NCI-H345 (cell line): ENCODE results near the gene DPP10.
A peak's percentile ranks its signal among the peaks of the same experiment; 100 is the strongest.

Experiments
- DNase-seq: peaks from one replicate; lab custom pipeline; 2025; lab: John Stamatoyannopoulos, UW

The DPP10 gene

GRCh38 chr2:114609203-114609602 is 166.8 kb downstream of the DPP10 start:
- DNase-seq, result no peak

GRCh38 chr2:114609801-114610200 is 167.4 kb downstream of the DPP10 start:
- DNase-seq, result peak; percentile 23

- DNase-seq, result no peak
Measured at GRCh38 chr2:114610677-114611076, 168.2 kb downstream of the DPP10 start.

GRCh38 chr2:114614592-114614991 is 172.2 kb downstream of the DPP10 start:
- no peak for DNase-seq

GRCh38 chr2:114628481-114628880 is 186.0 kb downstream of the DPP10 start:
- DNase-seq, result no peak

GRCh38 chr2:114631146-114631545 is 188.7 kb downstream of the DPP10 start:
- DNase-seq, result no peak

- DNase-seq, result no peak
Measured at GRCh38 chr2:114642166-114642770, 199.8 kb downstream of the DPP10 start.

- DNase-seq, result no peak
Measured at GRCh38 chr2:114642988-114643553, 200.6 kb downstream of the DPP10 start.

GRCh38 chr2:114651933-114652332 is 209.5 kb downstream of the DPP10 start:
- DNase-seq, result no peak

GRCh38 chr2:114659880-114660279 is 217.4 kb downstream of the DPP10 start:
- no peak for DNase-seq

- DNase-seq, result no peak
Measured at GRCh38 chr2:114661971-114662939, 219.8 kb downstream of the DPP10 start.

- no peak for DNase-seq
Measured at GRCh38 chr2:114668415-114668814, 226.0 kb downstream of the DPP10 start.

- no peak for DNase-seq
Measured at GRCh38 chr2:114683251-114683650, 240.8 kb downstream of the DPP10 start.

GRCh38 chr2:114684403-114684802 is 242.0 kb downstream of the DPP10 start:
- no peak for DNase-seq

GRCh38 chr2:114685102-114685501 is 242.7 kb downstream of the DPP10 start:
- no peak for DNase-seq

- DNase-seq, result no peak
Measured at GRCh38 chr2:114688241-114688640, 245.8 kb downstream of the DPP10 start.

- DNase-seq, result no peak
Measured at GRCh38 chr2:114698520-114698919, 256.1 kb downstream of the DPP10 start.

GRCh38 chr2:114699423-114699944 is 257.0 kb downstream of the DPP10 start:
- DNase-seq, result no peak

GRCh38 chr2:114700440-114700839 is 258.0 kb downstream of the DPP10 start:
- no peak for DNase-seq

- no peak for DNase-seq
Measured at GRCh38 chr2:114709936-114710850, 267.8 kb downstream of the DPP10 start.

GRCh38 chr2:114714313-114714712 is 271.9 kb downstream of the DPP10 start:
- DNase-seq, result no peak

- no peak for DNase-seq
Measured at GRCh38 chr2:114717049-114717448, 274.6 kb downstream of the DPP10 start.
